SK-N-SH treated with all-trans-retinoic acid at 6 μM for 48 hours (cell line): ENCODE results near the gene DOK4.

Experiments used
- ATAC-seq: fragments of 200-7000 bp; cut with Tn5 transposase; 3 replicates; pipeline ENCODE4 v1.9.1; 2020; ENCODE audit warnings: mild to moderate bottlenecking, moderate library complexity
- ARNTL ChIP-seq: fragments of 450-650 bp; formaldehyde crosslinking; IDR thresholded peaks from 2 replicates; pipeline ENCODE4 v1.5.0; 2020; ENCODE audit warnings: low read depth, mild to moderate bottlenecking, moderate library complexity, borderline replicate concordance
- BACH2 ChIP-seq: fragments of 250-450 bp; sonication (Bioruptor Pico); IDR thresholded peaks from 2 replicates; pipeline ENCODE4 v1.9.0; 2021; ENCODE audit warnings: mild to moderate bottlenecking, borderline replicate concordance
- CREB5 ChIP-seq: fragments of 250-450 bp; sonication (Bioruptor Pico); IDR thresholded peaks from 2 replicates; pipeline ENCODE4 v1.5.1; 2020; ENCODE audit warnings: low read depth, mild to moderate bottlenecking, moderate library complexity
- CSDC2 ChIP-seq: fragments of 250-450 bp; sonication (Bioruptor Pico); IDR thresholded peaks from 2 replicates; pipeline ENCODE4 v1.5.0; 2020; ENCODE audit warnings: mild to moderate bottlenecking, moderate library complexity
- CSRNP3 ChIP-seq: fragments of 250-450 bp; sonication (Bioruptor Pico); IDR thresholded peaks from 2 replicates; pipeline ENCODE4 v1.5.1; 2021; ENCODE audit warnings: mild to moderate bottlenecking, moderate library complexity
- ESRRG ChIP-seq: fragments of 250-450 bp; sonication (Bioruptor Pico); IDR thresholded peaks from 2 replicates; pipeline ENCODE4 v1.6.1; 2021; ENCODE audit warnings: mild to moderate bottlenecking
- ISL1 ChIP-seq: fragments of 250-450 bp; sonication (Bioruptor Pico); IDR thresholded peaks from 2 replicates; pipeline ENCODE4 v2.1.2; 2022; ENCODE audit warnings: mild to moderate bottlenecking, moderate library complexity
- OSR1 ChIP-seq: fragments of 250-450 bp; sonication (Bioruptor Pico); IDR thresholded peaks from 2 replicates; pipeline ENCODE4 v1.8.0; 2022; ENCODE audit warnings: moderate library complexity, mild to moderate bottlenecking, inconsistent platforms
- PATZ1 ChIP-seq: fragments of 250-450 bp; sonication (Bioruptor Pico); IDR thresholded peaks from 2 replicates; pipeline ENCODE4 v1.8.0; 2020; ENCODE audit warnings: mild to moderate bottlenecking, moderate library complexity, borderline replicate concordance
- POU6F1 ChIP-seq: fragments of 250-450 bp; sonication (Bioruptor Pico); IDR thresholded peaks from 2 replicates; pipeline ENCODE4 v1.8.0; 2021; ENCODE audit warnings: low read depth, mild to moderate bottlenecking, moderate library complexity, borderline replicate concordance
- PPARA ChIP-seq: fragments of 250-450 bp; sonication (Bioruptor Pico); IDR thresholded peaks from 2 replicates; pipeline ENCODE4 v1.5.0; 2020; ENCODE audit warnings: mild to moderate bottlenecking, borderline replicate concordance
- RARB ChIP-seq: fragments of 250-450 bp; sonication (Bioruptor Pico); IDR thresholded peaks from 2 replicates; pipeline ENCODE4 v1.8.0; 2021; ENCODE audit warnings: mild to moderate bottlenecking, moderate library complexity
- SNAI2 ChIP-seq: fragments of 250-450 bp; sonication (Bioruptor Pico); IDR thresholded peaks from 2 replicates; pipeline ENCODE4 v1.5.0; 2020; ENCODE audit warnings: mild to moderate bottlenecking, moderate library complexity
- TCF4 ChIP-seq: fragments of 250-450 bp; sonication (Bioruptor Pico); IDR thresholded peaks from 2 replicates; pipeline ENCODE4 v1.8.0; 2021; ENCODE audit warnings: mild to moderate bottlenecking, moderate library complexity, borderline replicate concordance
- TSHZ2 ChIP-seq: fragments of 250-450 bp; sonication (Bioruptor Pico); IDR thresholded peaks from 2 replicates; pipeline ENCODE4 v1.5.0; 2020; ENCODE audit warnings: mild to moderate bottlenecking, moderate library complexity
- ZC3H10 ChIP-seq: fragments of 250-450 bp; sonication (Bioruptor Pico); IDR thresholded peaks from 2 replicates; pipeline ENCODE4 v1.5.1; 2021; ENCODE audit warnings: mild to moderate bottlenecking, moderate library complexity
- ZFP3 ChIP-seq: fragments of 250-450 bp; sonication (Bioruptor Pico); IDR thresholded peaks from 2 replicates; pipeline ENCODE4 v1.5.0; 2020; ENCODE audit warnings: mild to moderate bottlenecking, moderate library complexity
- ZNF565 ChIP-seq: fragments of 450-650 bp; formaldehyde crosslinking; conservative IDR thresholded peaks from 2 replicates; pipeline ENCODE4 v1.5.0; 2020; ENCODE audit warnings: low read depth, mild to moderate bottlenecking, moderate library complexity
- ZNF70 ChIP-seq: fragments of 450-650 bp; formaldehyde crosslinking; IDR thresholded peaks from 2 replicates; pipeline ENCODE4 v1.5.0; 2020; ENCODE audit warnings: mild to moderate bottlenecking, moderate library complexity
- ZNF8 ChIP-seq: fragments of 450-650 bp; formaldehyde crosslinking; IDR thresholded peaks from 2 replicates; pipeline ENCODE4 v1.5.0; 2020; ENCODE audit warnings: mild to moderate bottlenecking, moderate library complexity

Gene DOK4

GRCh38 chr16:57434003-57434402, 52.3 kb downstream of the DOK4 start:
- ATAC-seq, result no peak
- TF ChIP-seq OSR1 (CRISPR knock-in tag) (no peak), BACH2 (CRISPR knock-in tag) (no peak), POU6F1 (CRISPR knock-in tag) (no peak), CSRNP3 (CRISPR knock-in tag) (no peak)

GRCh38 chr16:57432989-57433388, 53.3 kb downstream of the DOK4 start:
- ATAC-seq, result no peak
- no peak for TF ChIP-seq SNAI2
- TF ChIP-seq ESRRG (CRISPR knock-in tag), result no peak
- no peak for TF ChIP-seq ARNTL (CRISPR knock-in tag)
- no peak for TF ChIP-seq ISL1 (CRISPR knock-in tag)
- no peak for TF ChIP-seq ZFP3
- no peak for TF ChIP-seq ZC3H10 (CRISPR knock-in tag)
- no peak for TF ChIP-seq TCF4 (CRISPR knock-in tag)

GRCh38 chr16:57432505-57432904, 53.8 kb downstream of the DOK4 start:
- ATAC-seq, result no peak
- TF ChIP-seq PATZ1 (CRISPR knock-in tag) (no peak), CSRNP3 (CRISPR knock-in tag) (no peak), ARNTL (CRISPR knock-in tag) (no peak), CREB5 (CRISPR knock-in tag) (no peak), ZNF565 (no peak), CSDC2 (CRISPR knock-in tag) (no peak), RARB (CRISPR knock-in tag) (no peak), SNAI2 (no peak)
- TF ChIP-seq, all 23 proteins: peak for 0

GRCh38 chr16:57430955-57431354, 55.3 kb downstream of the DOK4 start:
- no peak for ATAC-seq
- no peak for TF ChIP-seq PPARA (CRISPR knock-in tag)

GRCh38 chr16:57427824-57428223, 58.5 kb downstream of the DOK4 start:
- ATAC-seq, result no peak
- TF ChIP-seq ISL1 (CRISPR knock-in tag), result no peak

GRCh38 chr16:57427307-57427706, 59.0 kb downstream of the DOK4 start:
- TF ChIP-seq PPARA (CRISPR knock-in tag) (no peak), CSRNP3 (CRISPR knock-in tag) (no peak), ARNTL (CRISPR knock-in tag) (no peak), SNAI2 (no peak), ZNF8 (no peak), ZNF70 (CRISPR knock-in tag) (no peak), TCF4 (CRISPR knock-in tag) (no peak), TSHZ2 (CRISPR knock-in tag) (no peak)
- ATAC-seq, result no peak
